CD4-positive, alpha-beta T cell (primary cell): ENCODE data around the gene HIRA. TPM values are rescaled to one million over a fixed set of nuclear protein-coding genes. Genes with fewer than 3 reads are reported as not detected.

Experiments used
- ATAC-seq: fragments of 200-7000 bp; cut with Tn5 transposase; one replicate; pipeline ENCODE4 v1.10.0; 2022; ENCODE audit warnings: mild to moderate bottlenecking; ENCODE audit not compliant: poor library complexity
- CTCF ChIA-PET: fragments of 350-600 bp; sonication (Branson Sonifier 250); formaldehyde crosslinking; loops from one replicate; lab custom pipeline; 2021; ENCODE audit warnings: antibody characterized with exemption, inconsistent platforms; lab: Charles Lee
- POLR2A ChIA-PET: fragments of 350-600 bp; sonication (Branson Sonifier 250); formaldehyde crosslinking; loops from one replicate; lab custom pipeline; 2021; ENCODE audit warnings: antibody characterized with exemption, inconsistent platforms; lab: Charles Lee
- DNase-seq, 14 experiments: peaks; one replicate each; pipeline ENCODE4 v3.0.0-alpha.2; 2013 to 2020; ENCODE audit warnings: mixed read lengths in 2 of 14
- H3K27ac ChIP-seq, 2 donors: one replicate each; pipeline versions ENCODE4 v1.5.1 to v1.7.0; 2013; ENCODE audit warnings: low read length in 2 of 2, low read depth in 1 of 2, mild to moderate bottlenecking in 1 of 2
- H3K27me3 ChIP-seq, 2 experiments: 1 replicate in 1 of 2; 2 replicates in 1 of 2; pipeline versions ENCODE4 v1.6.1 to v1.7.0; 2013; ENCODE audit warnings: low read length in 2 of 2, control low read depth in 1 of 2, mild to moderate bottlenecking in 1 of 2, moderate library complexity in 1 of 2; ENCODE audit not compliant: insufficient read depth in 2 of 2, control insufficient read depth in 1 of 2
- H3K36me3 ChIP-seq: one replicate; pipeline ENCODE4 v1.6.1; 2013; ENCODE audit warnings: low read length, control low read depth; ENCODE audit not compliant: insufficient read depth
- H3K4me1 ChIP-seq: one replicate; pipeline ENCODE4 v1.6.1; 2013; ENCODE audit warnings: low read length, control low read depth; ENCODE audit not compliant: insufficient read depth
- H3K4me3 ChIP-seq: one replicate; pipeline ENCODE4 v1.5.1; 2013; ENCODE audit warnings: mild to moderate bottlenecking, low read length, moderate library complexity
- H3K9me3 ChIP-seq, 2 experiments: 1 replicate in 1 of 2; 2 replicates in 1 of 2; pipeline versions ENCODE4 v1.6.1 to v1.7.0; 2013; ENCODE audit warnings: low read length in 2 of 2, mild to moderate bottlenecking in 2 of 2, control low read depth in 1 of 2, moderate library complexity in 1 of 2; ENCODE audit not compliant: control insufficient read depth in 1 of 2, insufficient read depth in 1 of 2
- H3K27ac Mint-ChIP-seq: one replicate; pipeline ENCODE4 v1.8.0; 2020; ENCODE audit warnings: mixed read lengths
- H3K27me3 Mint-ChIP-seq: one replicate; pipeline ENCODE4 v1.8.0; 2021; ENCODE audit warnings: mixed read lengths
- H3K36me3 Mint-ChIP-seq: one replicate; pipeline ENCODE4 v1.8.0; 2021; ENCODE audit warnings: low read depth, mixed read lengths
- H3K4me1 Mint-ChIP-seq: one replicate; pipeline ENCODE4 v1.8.0; 2021; ENCODE audit warnings: low read depth, mixed read lengths
- H3K4me3 Mint-ChIP-seq: one replicate; pipeline ENCODE4 v1.8.0; 2020; ENCODE audit warnings: mild to moderate bottlenecking, mixed read lengths
- H3K9me3 Mint-ChIP-seq: one replicate; pipeline ENCODE4 v1.8.0; 2020; ENCODE audit warnings: mixed read lengths
- intact Hi-C, 2 experiments: fragments of 100-400 bp; cut with DNase I in 1 of 2; cut with micrococcal nuclease in 1 of 2; formaldehyde crosslinking; loops; one replicate each; pipeline versions ENCODE4 v1.15.1 to v1.9.0; 2023 to 2025; cut with DNase I, micrococcal nuclease
- total RNA-seq, 174 experiments: library from RNA in 2 of 174; stranded (reverse) in 2 of 174; gene quantifications; one replicate each; pipeline ENCODE4 v1.2.3 and lab custom pipeline; 2021 to 2026
- TF ChIP-seq, protein P1 (sequence below): fragments of 200-600 bp; IDR thresholded peaks from one replicate; pipeline ENCODE4 v1.8.0; 2022; ENCODE audit warnings: antibody characterized with exemption, mild to moderate bottlenecking

Gene HIRA
- total RNA-seq, 2 experiments from 2014 or later: 15.2 to 15.5 TPM

DNA sequence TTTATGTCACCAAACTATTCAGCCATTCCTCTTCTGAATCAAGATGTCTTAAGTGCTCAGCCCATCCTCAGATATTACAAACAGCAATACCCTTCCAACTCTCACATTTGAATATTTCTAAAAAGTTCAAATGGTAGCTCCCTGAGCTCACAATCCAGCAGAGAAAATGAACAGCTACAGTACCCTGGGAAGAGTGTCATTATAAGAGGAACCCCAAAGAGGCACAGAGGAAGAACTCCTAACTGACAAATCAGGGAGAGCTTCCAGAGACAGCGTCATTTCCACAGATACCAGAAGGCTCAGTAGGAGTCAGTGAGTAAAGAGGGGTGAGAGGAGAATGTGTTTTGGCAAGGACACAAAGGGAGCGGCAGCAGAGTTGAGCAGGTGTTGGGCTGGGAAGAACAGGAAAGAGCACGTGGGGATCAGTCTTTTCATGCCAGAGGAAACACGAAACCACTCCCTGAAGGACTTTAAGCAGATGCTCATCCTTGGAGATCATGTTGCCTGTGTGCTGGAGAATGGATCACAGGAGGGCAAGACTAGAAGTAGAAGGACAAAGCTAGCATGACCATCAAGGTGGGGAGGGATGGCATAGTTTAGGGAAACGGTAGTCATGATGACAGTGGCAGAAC, 144.3 kb downstream of the HIRA start:
- ATAC-seq: no peak
- H3K27me3 ChIP-seq: peaks cover 0 to 14% of the 10 kb centered on the region in 2 experiments
- H3K4me1 ChIP-seq: peaks cover 15% of the 10 kb centered on the region
- POLR2A ChIA-PET: no interaction called here
- no peak overlapping the region for H3K4me3 ChIP-seq
- H3K36me3 ChIP-seq: no peaks in the 10 kb centered on the region
- no peak overlapping the region for H3K27ac ChIP-seq
- CTCF ChIA-PET: no interaction called here
- Mint-ChIP-seq H3K27me3 (peaks cover 5% of the 10 kb centered on the region), H3K4me1 (peaks cover 13% of the 10 kb centered on the region), H3K36me3 (peaks cover 4% of the 10 kb centered on the region), H3K4me3 (no peak overlapping the region), H3K9me3 (no peaks in the 10 kb centered on the region), H3K27ac (no peak overlapping the region)
- intact Hi-C loops: no loop called here
- no peak for DNase-seq
- TF ChIP-seq, protein P1, sequence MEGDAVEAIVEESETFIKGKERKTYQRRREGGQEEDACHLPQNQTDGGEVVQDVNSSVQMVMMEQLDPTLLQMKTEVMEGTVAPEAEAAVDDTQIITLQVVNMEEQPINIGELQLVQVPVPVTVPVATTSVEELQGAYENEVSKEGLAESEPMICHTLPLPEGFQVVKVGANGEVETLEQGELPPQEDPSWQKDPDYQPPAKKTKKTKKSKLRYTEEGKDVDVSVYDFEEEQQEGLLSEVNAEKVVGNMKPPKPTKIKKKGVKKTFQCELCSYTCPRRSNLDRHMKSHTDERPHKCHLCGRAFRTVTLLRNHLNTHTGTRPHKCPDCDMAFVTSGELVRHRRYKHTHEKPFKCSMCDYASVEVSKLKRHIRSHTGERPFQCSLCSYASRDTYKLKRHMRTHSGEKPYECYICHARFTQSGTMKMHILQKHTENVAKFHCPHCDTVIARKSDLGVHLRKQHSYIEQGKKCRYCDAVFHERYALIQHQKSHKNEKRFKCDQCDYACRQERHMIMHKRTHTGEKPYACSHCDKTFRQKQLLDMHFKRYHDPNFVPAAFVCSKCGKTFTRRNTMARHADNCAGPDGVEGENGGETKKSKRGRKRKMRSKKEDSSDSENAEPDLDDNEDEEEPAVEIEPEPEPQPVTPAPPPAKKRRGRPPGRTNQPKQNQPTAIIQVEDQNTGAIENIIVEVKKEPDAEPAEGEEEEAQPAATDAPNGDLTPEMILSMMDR: no peak
- peaks cover 0 to 5% of the 10 kb centered on the region in 2 experiments for H3K9me3 ChIP-seq

DNA sequence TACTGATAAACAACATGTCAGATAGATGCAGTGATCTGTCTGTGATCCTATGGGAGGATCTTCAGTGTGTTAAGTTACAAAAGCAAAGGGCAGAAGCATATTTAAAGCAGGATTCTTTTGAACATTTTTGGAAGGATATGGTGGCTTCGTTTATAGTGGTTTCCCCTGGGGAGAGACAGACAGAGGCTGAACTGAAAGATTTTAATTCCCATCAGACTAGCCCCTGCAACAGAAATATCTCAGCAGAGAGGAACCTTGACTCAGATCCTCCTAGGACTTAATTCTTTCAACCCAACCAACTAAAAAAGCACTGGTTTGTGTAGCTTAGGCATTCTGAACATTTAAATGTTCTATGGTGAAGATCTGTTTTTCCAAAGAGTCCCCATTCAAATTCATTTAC, 145.7 kb downstream of the HIRA start:
- Histone ChIP-seq H3K4me3 (no peak overlapping the region), H3K9me3 (peaks cover 0 to 1% of the 10 kb centered on the region in 2 experiments), H3K36me3 (no peaks in the 10 kb centered on the region), H3K27me3 (peaks cover 0 to 11% of the 10 kb centered on the region in 2 experiments), H3K27ac (no peak overlapping the region), H3K4me1 (peaks cover 6% of the 10 kb centered on the region)
- no peaks in the 10 kb centered on the region for H3K9me3 Mint-ChIP-seq
- no peaks in the 10 kb centered on the region for H3K36me3 Mint-ChIP-seq
- H3K27me3 Mint-ChIP-seq: peaks cover 5% of the 10 kb centered on the region
- H3K4me3 Mint-ChIP-seq: no peak overlapping the region
- peaks cover 9% of the 10 kb centered on the region for H3K4me1 Mint-ChIP-seq
- TF ChIP-seq, protein P1: no peak
- DNase-seq (no peak), ATAC-seq (no peak)
- no peak overlapping the region for H3K27ac Mint-ChIP-seq
- ChIA-PET POLR2A (no interaction called here), CTCF (no interaction called here)
- intact Hi-C loops: no loop called here

Other genes with a start within 250 kb of the HIRA start
- 1 to 10 TPM in 1 of 2 experiments, under 1 TPM in 1; 0.52 to 1.5 TPM for gene CLTCL1, start 140.0 kb downstream of the HIRA start, total RNA-seq
- gene MRPL40, start 812 bp upstream of the HIRA start, total RNA-seq: 10 to 100 TPM; 10.7 to 11.3 TPM
- 10 to 100 TPM; 30.2 to 32.6 TPM for gene C22orf39, start 16.0 kb upstream of the HIRA start, total RNA-seq
- 10 to 100 TPM; 68.5 to 77.4 TPM for gene UFD1, start 47.5 kb upstream of the HIRA start, total RNA-seq
- under 1 TPM; 0.75 to 0.82 TPM for gene CDC45, start 48.2 kb upstream of the HIRA start, total RNA-seq
- not detected for gene CLDN5, start 92.7 kb upstream of the HIRA start, total RNA-seq